Astrocyte of the hippocampus (primary cell): ENCODE data around the gene LDLRAP1.

ENCODE experiments used
- DNase-seq: peaks from one replicate; pipeline ENCODE4 v3.0.0; 2011; ENCODE audit warnings: low read depth, low spot score

The LDLRAP1 gene

DNA sequence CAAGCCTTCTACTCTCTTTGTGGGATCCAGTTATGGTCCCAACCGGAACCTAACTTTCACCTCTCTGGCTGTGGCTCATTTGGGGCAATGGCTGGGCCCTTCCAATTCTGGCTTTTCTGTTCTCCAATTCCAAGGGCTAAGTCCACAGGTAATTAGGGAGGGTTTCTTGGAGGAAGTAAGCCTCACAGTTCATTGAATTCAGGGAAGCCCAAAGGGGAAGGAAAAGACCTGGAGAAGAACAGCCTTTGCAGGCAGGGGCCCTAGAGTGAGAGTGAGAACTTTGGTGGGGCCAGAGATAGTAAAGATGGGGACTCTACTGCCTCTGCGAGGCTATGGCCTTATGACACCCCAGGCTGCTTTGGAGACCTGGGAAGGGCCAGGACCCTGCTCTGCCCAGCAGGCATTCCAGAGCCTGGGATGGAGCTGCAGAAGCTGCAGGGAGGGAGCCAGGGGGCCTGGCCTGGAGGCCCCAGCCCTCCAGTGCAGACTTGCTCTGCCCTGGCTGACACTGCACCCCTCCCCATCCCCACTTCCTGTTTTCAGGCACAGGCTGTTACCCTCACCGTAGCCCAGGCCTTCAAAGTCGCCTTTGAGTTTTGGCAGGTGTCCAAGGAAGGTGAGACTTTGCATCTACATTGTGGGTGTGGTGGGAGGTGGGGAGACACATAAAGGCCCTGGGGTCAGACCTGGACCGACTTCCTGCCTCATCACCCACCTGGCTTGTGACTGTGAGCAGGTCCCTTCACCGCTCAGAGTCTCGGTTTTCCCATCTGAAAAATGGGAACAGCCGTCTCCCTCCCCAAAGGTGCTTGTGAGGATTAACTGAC lies 18.9 kb downstream of the LDLRAP1 start:
- DNase-seq, result no peak

- DNase-seq, result no peak
Measured at GRCh38 chr1:25562928-25563283, 19.5 kb downstream of the LDLRAP1 start.

DNA sequence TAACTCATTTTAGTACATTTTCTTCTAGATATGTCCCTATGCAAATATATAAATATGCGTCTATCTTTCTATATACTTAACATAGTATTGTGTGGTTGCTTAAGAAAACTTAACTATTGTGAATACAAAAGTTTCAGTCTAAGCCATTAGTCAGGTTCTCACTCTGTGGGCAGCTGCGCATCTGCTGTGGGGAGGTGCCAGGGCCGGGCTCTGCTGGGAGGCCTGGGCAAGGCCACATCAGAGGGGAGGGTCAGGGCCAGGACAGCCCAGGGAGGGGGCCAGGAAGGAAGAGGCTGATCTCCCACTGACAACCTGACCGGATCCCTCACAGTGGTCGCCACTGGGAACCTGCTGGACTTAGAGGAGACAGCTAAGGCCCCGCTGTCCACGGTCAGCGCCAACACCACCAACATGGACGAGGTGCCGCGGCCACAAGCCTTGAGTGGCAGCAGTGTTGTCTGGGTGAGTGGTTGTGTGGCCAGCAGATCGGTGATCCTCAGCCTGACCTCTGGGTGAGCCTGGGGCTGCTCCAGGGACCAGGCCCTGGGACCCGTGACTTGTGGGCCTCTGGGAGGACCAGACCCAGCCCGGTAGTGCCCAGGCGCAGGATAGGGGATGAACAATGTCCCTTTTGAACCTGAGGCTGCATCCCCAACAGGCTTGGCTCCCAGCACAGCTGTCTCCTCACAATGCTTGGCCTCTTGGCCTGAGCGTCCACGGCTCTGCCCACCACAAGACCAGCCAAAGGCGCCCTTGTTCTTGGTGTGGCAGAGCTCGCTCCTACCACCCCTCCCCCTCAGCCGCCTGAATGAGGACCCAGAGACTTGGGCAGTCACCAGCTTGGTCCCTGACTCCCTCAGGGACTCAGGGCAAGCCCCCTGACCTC lies 20.2 kb downstream of the LDLRAP1 start:
- no peak for DNase-seq

DNA sequence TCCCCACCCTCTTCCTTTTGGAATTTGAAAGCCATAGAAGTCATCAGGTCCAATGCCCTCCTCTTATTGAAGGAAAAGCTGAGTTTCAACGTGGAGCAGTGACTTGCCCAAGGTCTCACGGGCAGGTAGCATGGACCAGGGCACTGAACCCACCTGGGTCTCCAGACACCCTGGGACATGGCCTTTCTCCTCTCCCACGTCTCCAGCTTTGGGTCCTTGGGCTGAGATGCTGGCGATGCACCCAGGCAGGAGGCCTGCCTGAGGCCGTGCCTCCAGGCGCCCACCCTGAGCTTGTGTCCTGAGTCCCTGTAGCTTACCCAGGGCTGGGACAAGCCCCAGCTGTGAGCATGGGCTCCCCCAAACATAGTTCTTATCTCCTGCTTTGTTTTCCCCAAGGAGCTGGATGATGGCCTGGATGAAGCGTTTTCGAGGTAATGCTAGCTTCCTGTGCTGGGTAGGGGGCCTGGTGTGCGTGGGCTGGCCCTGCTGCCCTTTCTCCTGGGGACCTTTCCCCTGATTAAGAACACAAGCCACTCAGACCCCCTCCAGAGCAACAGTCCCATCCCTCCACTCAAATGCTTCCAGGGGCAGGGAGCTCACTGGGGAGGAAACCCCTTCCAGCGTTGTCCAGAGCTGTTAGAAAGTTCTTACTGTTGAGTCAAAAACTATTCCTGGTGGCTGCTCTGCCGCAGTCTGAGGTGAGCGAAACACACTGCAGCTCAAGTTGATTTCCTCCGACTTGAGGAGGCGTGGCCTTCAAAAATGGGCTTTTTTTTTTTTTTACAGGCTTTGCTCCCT lies 21.6 kb downstream of the LDLRAP1 start:
- DNase-seq, result peak; percentile 25

GRCh38 chr1:25565626-25566025 lies 22.2 kb downstream of the LDLRAP1 start:
- DNase-seq, result no peak

DNA sequence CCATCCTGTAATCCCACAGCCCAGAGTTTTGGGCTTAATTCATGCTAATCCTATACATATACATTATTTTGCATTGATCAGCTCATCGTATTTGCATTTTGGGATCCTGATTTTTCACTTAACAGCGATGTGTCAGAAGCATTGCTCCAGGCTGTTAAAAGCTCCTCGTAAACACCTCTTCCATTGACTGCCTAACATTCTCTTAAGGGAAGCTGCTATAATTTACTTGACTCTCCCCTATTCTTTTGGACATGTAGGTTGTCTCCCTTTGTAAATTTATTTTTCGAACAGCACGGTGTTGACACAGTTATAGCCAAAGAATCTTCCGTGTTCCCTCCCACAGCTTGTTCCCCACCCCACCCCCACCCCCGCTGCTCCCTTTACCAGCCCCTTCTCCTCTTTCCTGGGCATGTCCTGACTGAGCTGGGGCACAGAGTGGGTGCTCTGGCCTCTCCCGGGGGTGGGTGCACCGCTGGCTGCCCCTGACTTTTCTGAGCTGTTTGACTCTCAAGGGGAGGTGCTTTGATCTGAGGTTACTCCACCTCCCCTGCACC lies 22.8 kb downstream of the LDLRAP1 start:
- no peak for DNase-seq

- peak; percentile 85 for DNase-seq
Measured at GRCh38 chr1:25566730-25567341, 23.4 kb downstream of the LDLRAP1 start.

DNA sequence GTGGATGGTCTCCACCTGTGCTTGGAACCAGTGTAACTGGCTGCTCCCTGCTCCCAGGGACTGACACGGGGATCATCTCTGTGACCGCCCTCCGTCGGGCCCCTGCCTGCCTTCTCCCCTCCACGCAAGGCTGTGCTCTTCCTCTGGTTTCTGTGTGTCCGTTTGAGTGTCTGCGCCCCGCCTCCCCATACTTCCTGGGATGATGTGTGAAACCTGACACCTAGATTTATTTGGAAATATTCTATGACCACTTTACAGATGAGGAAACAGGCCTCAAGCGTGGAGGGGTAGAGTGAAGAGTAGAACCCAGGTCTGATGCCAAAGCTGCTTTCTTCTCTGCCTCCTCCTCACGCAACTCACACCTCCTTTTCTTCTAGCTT lies 24.3 kb downstream of the LDLRAP1 start:
- DNase-seq, result no peak

GRCh38 chr1:25568090-25568833 lies 24.9 kb downstream of the LDLRAP1 start:
- peak; percentile 71 for DNase-seq

DNA sequence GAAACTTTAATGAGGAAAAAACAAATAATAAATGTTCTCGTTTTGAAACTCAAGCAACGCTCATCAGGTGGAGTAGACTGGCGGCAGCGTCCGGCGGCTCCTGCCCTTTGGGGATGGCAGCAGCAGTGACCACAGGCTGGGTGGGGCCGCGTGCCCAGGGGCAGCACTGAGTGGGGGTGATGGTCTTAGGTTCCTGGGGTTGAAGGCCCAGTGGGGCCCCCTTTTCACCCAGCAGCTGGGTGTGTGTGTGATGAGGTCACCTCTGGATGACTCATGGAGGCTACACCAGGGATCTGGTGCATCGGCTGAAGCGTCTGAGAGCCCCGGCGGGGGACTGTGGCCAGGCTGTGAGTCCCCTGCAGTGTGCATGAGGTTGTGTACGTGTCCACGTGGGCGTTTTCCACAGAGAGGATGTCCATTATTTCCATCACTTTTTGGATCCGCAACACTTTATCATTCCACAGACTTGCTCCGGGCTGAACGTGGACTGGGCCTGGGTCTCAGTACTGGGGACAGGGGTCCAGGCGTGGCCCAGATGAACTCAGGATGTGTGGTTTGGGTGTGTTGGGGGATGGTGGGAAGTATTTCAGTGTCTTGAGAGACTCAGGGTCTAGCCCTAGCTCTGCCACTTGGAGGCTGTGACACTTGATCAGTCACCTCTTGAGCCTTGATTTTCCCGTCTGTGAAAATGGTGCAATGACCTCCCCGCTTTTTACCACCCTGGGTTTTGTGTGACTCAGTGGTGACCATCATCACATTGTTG lies 25.6 kb downstream of the LDLRAP1 start:
- DNase-seq, result peak; percentile 88

DNA sequence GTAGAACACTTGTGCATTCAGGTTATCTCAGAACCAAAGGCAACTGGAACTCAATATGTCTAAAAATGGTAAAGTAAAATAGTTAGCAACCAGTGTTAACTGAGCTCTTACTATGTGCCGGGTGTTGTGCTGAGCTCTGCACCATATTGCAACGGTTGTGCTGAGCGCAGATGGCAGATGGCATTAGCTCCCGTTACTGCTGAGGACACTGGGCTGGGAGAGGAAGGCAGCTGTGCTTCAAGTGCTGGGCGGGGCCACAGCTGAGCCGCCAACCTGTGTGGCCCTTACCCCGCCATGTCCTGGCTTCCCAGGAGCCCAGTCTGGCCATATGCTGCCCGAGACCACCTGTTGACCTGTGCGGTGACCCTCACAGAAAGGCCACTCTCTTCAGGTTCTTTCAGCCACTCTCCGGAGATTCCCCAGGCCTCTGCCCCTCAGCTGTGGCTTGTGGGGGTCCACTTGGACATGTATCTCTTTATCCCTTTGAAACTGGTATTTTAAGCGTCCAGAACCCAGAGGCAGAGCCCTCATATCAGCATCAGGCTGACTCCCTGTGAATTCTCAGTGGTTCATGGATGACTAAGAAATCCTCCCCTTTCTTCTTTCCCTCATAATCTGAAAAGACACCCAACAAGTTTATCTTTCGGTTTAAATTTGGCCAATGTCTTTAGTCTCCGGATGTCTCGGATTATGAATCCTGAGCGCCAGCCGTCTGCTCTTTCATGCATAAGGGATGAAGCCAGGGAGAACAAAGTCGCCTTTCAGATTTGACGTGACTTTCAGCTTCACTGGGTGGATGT lies 26.4 kb downstream of the LDLRAP1 start:
- DNase-seq, result peak; percentile 54

- DNase-seq, result no peak
Measured at GRCh38 chr1:25570798-25571521, 27.6 kb downstream of the LDLRAP1 start.

DNA sequence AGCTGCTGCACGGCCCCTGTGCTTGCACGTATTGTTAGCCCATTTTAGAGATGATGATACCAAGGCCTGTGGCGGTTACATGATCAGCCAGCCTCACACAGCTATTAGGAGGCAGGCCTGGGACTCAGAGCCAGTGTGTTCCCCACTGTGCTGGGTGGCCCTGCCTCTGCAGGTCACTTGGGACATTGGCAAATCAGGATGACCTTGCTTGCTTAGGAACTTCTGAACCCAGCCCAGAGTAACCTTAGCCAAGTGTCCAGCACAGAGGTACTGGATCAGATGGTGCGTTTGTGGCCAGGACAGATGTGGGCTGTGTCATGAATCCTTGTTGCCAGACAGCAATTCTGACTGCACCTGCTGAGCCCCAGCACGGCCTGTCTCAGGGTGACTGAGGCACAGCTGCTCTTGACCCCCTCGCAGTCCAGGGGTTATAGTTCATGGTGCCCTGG lies 28.1 kb downstream of the LDLRAP1 start:
- DNase-seq, result no peak

DNA sequence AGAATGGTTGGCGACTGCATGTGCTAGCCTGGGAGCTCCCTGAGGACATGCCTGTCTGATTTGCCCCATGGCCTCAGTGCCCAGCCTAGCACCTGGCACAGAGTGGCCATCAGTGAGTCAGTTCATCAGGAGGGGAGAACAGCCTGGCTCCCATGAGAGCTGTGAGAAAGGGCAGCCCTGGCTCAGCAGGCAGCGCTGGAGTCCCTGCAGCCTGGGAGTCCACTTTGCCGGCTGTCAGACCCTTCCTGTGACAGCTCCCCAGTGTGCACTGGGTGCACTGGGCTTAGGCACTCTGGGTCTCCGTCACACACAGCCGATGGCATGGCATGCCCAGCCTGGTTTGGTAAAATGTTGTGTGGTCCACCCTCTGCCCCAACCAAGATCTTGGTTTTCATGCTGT lies 28.7 kb downstream of the LDLRAP1 start:
- no peak for DNase-seq

GRCh38 chr1:25572708-25573590 lies 29.5 kb downstream of the LDLRAP1 start:
- DNase-seq, result peak; percentile 73

GRCh38 chr1:25573591-25573930 lies 30.2 kb downstream of the LDLRAP1 start:
- DNase-seq, result no peak

DNA sequence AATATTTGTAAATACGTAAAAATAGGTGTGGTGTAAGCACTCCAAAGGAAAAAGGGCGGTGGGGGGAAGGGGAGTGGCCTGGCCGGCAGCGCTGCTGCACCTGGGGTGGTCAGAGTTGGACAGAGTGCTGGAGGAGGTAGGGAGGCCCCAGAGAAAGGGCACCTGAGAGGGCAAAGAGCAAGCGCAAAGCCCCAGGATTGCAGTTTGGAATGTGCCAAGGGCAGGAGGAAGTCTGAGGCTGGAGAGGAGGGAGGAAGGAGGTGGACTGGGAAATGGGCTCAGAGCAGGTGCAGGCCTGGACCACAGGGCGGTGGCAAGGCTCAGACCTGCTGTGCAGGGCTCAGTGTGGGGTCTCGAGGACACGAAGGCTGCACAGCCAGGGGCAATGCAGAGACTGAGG lies 30.6 kb downstream of the LDLRAP1 start:
- no peak for DNase-seq
